ENCODE results near the gene DRD5.

- no peak for TF ChIP-seq REST (IDR thresholded peaks at IDR 0.05; ENCODE audit: low read depth)
- no peak for TF ChIP-seq CREB1 (IDR thresholded peaks at IDR 0.05; ENCODE audit: low read depth)
- no peak for TF ChIP-seq USF1 (IDR thresholded peaks at IDR 0.05)
These were observed 51.2 kb downstream of the DRD5 start for GRCh38 chr4:9832640-9833039.

All from Ishikawa (cell line).